CD14-positive monocyte (primary cell): ENCODE measurements around the gene TMEM203. TPM values are rescaled to one million over a fixed set of nuclear protein-coding genes. Genes with fewer than 3 reads are reported as not detected.

Experiments
- DNase-seq, 3 donors: peaks; one replicate each; pipeline ENCODE4 v3.0.0-alpha.2; 2011 to 2022
- H2AFZ ChIP-seq: 2 replicates; pipeline ENCODE4 v1.6.0; 2012; ENCODE audit warnings: mild to moderate bottlenecking, low read depth, low read length, inconsistent platforms; ENCODE audit not compliant: insufficient read depth, poor library complexity, severe bottlenecking
- H3K27ac ChIP-seq, 2 donors: 1 replicate in 1 of 2; 2 replicates in 1 of 2; pipeline ENCODE4 v1.5.1; 2012 to 2013; ENCODE audit warnings: low read length in 2 of 2, control low read depth in 1 of 2, inconsistent platforms in 1 of 2, low read depth in 1 of 2, mild to moderate bottlenecking in 1 of 2
- H3K27me3 ChIP-seq, 2 donors: one replicate each; pipeline versions ENCODE4 v1.6.0 to v1.6.1; 2011 to 2013; ENCODE audit warnings: low read length in 2 of 2; ENCODE audit not compliant: control insufficient read depth in 2 of 2, insufficient read depth in 2 of 2
- H3K36me3 ChIP-seq, 2 donors: replicated peaks in 1 of 2; 1 replicate in 1 of 2; 2 replicates in 1 of 2; pipeline versions ENCODE4 v1.5.1 to v1.6.1; 2012 to 2013; ENCODE audit warnings: low read length in 2 of 2, control low read depth in 1 of 2, inconsistent platforms in 1 of 2, mild to moderate bottlenecking in 1 of 2; ENCODE audit not compliant: insufficient read depth in 2 of 2, control insufficient read depth in 1 of 2
- H3K4me1 ChIP-seq, 2 donors: 1 replicate in 1 of 2; 2 replicates in 1 of 2; pipeline versions ENCODE4 v1.5.1 to v1.6.1; 2012 to 2013; ENCODE audit warnings: low read length in 2 of 2, control low read depth in 1 of 2, inconsistent platforms in 1 of 2, mild to moderate bottlenecking in 1 of 2, moderate library complexity in 1 of 2; ENCODE audit not compliant: insufficient read depth in 2 of 2, control insufficient read depth in 1 of 2
- H3K4me2 ChIP-seq: replicated peaks from 2 replicates; pipeline ENCODE3; 2012; ENCODE audit warnings: low read length, moderate library complexity, mild to moderate bottlenecking; ENCODE audit not compliant: poor library complexity, severe bottlenecking; ENCODE audit errors: extremely low read depth
- H3K4me3 ChIP-seq, 3 experiments: fragments of 200-600 bp in 1 of 3; sonication (generic) in 1 of 3; replicated peaks in 1 of 3; 1 replicate in 2 of 3; 2 replicates in 1 of 3; pipeline ENCODE4 v1.5.1; 2011 to 2013; ENCODE audit warnings: low read length in 3 of 3, mild to moderate bottlenecking in 3 of 3, control low read depth in 2 of 3, low read depth in 2 of 3, inconsistent platforms in 1 of 3, moderate library complexity in 1 of 3
- H3K79me2 ChIP-seq: 2 replicates; pipeline ENCODE4 v1.6.0; 2012; ENCODE audit warnings: mild to moderate bottlenecking, control low read depth, inconsistent platforms, low read length, moderate library complexity; ENCODE audit not compliant: insufficient read depth
- H3K9ac ChIP-seq: 2 replicates; pipeline ENCODE4 v1.6.0; 2017; ENCODE audit warnings: low read length, mild to moderate bottlenecking; ENCODE audit not compliant: insufficient read depth, poor library complexity, severe bottlenecking
- H3K9me3 ChIP-seq, 2 donors: replicated peaks in 1 of 2; 1 replicate in 1 of 2; 2 replicates in 1 of 2; pipeline versions ENCODE4 v1.5.1 to v1.6.1; 2012 to 2013; ENCODE audit warnings: low read length in 2 of 2, control low read depth in 1 of 2; ENCODE audit not compliant: control insufficient read depth in 1 of 2, insufficient read depth in 1 of 2
- H4K20me1 ChIP-seq: 2 replicates; pipeline ENCODE4 v1.6.0; 2012; ENCODE audit warnings: mild to moderate bottlenecking, low read length, control low read depth, moderate library complexity; ENCODE audit not compliant: insufficient read depth
- H3K27ac Mint-ChIP-seq, 7 donors: one replicate each; pipeline ENCODE4 v1.8.0; 2020; ENCODE audit warnings: mild to moderate bottlenecking in 7 of 7, mixed read lengths in 7 of 7, moderate library complexity in 6 of 7, inconsistent platforms in 2 of 7
- H3K27me3 Mint-ChIP-seq, 3 donors: one replicate each; pipeline ENCODE4 v1.8.0; 2021 to 2022; ENCODE audit warnings: low read depth in 3 of 3, mild to moderate bottlenecking in 3 of 3, mixed read lengths in 3 of 3, moderate library complexity in 3 of 3, inconsistent platforms in 1 of 3
- H3K36me3 Mint-ChIP-seq, 2 donors: one replicate each; pipeline ENCODE4 v1.8.0; 2020; ENCODE audit warnings: mixed read lengths in 2 of 2, inconsistent platforms in 1 of 2, mild to moderate bottlenecking in 1 of 2
- H3K4me1 Mint-ChIP-seq: one replicate; pipeline ENCODE4 v1.8.0; 2020; ENCODE audit warnings: mild to moderate bottlenecking, mixed read lengths
- H3K4me3 Mint-ChIP-seq, 2 donors: one replicate each; pipeline ENCODE4 v1.8.0; 2020; ENCODE audit warnings: mild to moderate bottlenecking in 2 of 2, mixed read lengths in 2 of 2, moderate library complexity in 1 of 2
- H3K9me3 Mint-ChIP-seq, 7 donors: one replicate each; pipeline ENCODE4 v1.8.0; 2020 to 2022; ENCODE audit warnings: mixed read lengths in 7 of 7, mild to moderate bottlenecking in 6 of 7, moderate library complexity in 6 of 7, inconsistent platforms in 2 of 7
- WGBS: methylation state at CpG from one replicate; pipeline ENCODE4 v1.1.5; 2013; ENCODE audit warnings: missing lambda C conversion rate; ENCODE audit not compliant: insufficient coverage; 5-methylcytosine and 5-hydroxymethylcytosine counted together
- intact Hi-C, 2 donors: fragments of 100-400 bp; cut with micrococcal nuclease; formaldehyde crosslinking; loops; one replicate each; pipeline versions ENCODE4 v1.15.0 to v1.15.1; 2023
- polyA plus RNA-seq, 3 donors: library from polyadenylated mRNA; depleted of rRNA in 1 of 3; unstranded in 2 of 3; stranded (reverse) in 1 of 3; fragments of 300-500 nt in 2 of 3; fragments of >200 nt in 1 of 3; fragmentation: Illumina TruSeq in 2 of 3; gene quantifications; 1 replicate in 2 of 3; 2 replicates in 1 of 3; pipeline ENCODE4 v1.2.3, GENCODE V29; 2012 to 2021
- TF ChIP-seq, protein P1 (sequence below): fragments of 200-600 bp; IDR thresholded peaks from one replicate; pipeline ENCODE4 v1.8.0; 2022; ENCODE audit warnings: antibody characterized with exemption, mild to moderate bottlenecking

TMEM203 gene
- polyA plus RNA-seq, 3 donors, result 13.1 to 88.1 (median 76.1) TPM

DNA sequence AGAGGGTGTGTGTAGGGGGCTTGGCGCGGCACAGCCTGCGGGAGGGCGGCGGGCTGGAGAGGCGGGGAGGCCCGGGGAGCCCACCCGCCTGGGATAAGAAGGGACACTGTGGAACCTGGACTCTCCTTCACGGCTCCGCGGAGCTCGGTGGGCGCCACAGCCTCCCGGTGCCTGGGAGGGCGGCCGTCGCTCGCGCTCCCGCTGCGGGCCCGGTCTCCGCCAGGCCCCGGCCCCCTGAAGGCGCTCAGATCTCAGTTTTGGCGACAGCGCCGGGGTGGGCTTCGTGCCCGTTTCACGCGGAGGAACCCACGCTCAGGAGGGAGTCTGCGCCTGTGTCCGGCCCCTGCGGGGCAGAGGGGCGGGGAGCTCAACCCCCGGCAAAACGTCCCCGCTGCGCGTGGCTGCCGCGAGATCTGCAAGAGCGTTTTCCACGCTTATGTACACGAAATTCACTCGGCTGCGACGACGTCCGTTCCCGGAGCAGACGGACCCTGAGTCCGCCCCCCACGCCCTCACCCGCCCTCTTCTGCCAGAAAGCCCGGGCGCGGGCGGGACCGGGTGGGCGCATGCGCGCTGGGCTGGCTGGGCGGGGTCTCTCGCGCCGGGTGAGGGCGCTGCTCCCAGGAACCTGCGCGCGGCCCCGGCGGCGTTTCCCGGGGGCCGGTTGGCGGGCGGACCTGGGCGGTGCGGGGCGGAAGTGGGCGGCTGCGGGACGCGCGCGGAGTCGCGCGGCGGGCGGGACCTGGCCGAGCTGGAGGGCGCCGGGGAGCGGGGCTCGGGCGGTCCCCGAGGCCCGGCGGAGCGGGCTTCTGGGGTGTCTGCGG is 49.4 kb upstream of the TMEM203 start, which contains the start of gene NELFB:
Gene NELFB (plus strand): TSS at position 704 of the 824 bp plus-strand sequence.
- no peaks in the 10 kb centered on the region for H3K9me3 ChIP-seq
- Mint-ChIP-seq H3K4me1 (peaks cover 18% of the 10 kb centered on the region), H3K9me3 (no peaks in the 10 kb centered on the region), H3K27me3 (peaks cover 0 to 6% (median 6%) of the 10 kb centered on the region in 3 donors), H3K27ac (peak within 1 kb of the TSS; percentile 46 to 91 (median 73)), H3K36me3 (peaks cover 15 to 34% of the 10 kb centered on the region in 2 donors), H3K4me3 (peak within 1 kb of the TSS; percentile 88 to 95)
- peaks cover 19% of the 10 kb centered on the region for H3K79me2 ChIP-seq
- H3K36me3 ChIP-seq, result peaks cover 12 to 21% of the 10 kb centered on the region in 2 donors
- peak within 1 kb of the TSS; percentile 98 for H3K4me2 ChIP-seq
- peaks cover 19 to 27% of the 10 kb centered on the region in 2 donors for H3K4me1 ChIP-seq
- peak within 1 kb of the TSS in 1 of 2 donors; percentile 75 for H3K27ac ChIP-seq
- peak within 1 kb of the TSS; percentile 76 for H3K9ac ChIP-seq
- H3K27me3 ChIP-seq, result no peaks in the 10 kb centered on the region
- TF ChIP-seq, protein P1, sequence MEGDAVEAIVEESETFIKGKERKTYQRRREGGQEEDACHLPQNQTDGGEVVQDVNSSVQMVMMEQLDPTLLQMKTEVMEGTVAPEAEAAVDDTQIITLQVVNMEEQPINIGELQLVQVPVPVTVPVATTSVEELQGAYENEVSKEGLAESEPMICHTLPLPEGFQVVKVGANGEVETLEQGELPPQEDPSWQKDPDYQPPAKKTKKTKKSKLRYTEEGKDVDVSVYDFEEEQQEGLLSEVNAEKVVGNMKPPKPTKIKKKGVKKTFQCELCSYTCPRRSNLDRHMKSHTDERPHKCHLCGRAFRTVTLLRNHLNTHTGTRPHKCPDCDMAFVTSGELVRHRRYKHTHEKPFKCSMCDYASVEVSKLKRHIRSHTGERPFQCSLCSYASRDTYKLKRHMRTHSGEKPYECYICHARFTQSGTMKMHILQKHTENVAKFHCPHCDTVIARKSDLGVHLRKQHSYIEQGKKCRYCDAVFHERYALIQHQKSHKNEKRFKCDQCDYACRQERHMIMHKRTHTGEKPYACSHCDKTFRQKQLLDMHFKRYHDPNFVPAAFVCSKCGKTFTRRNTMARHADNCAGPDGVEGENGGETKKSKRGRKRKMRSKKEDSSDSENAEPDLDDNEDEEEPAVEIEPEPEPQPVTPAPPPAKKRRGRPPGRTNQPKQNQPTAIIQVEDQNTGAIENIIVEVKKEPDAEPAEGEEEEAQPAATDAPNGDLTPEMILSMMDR, result no peak
- intact Hi-C loops, result loop anchor here (1.0 to 2.0 kb wide), 2 partner anchors 14 kb away; partner anchors contain the start of gene TUBB4B (in 2 of the 2)
- peak; percentile 81 to 87 (median 87) for DNase-seq
- 3% methylated on average over 103 of the region's 105 CpGs for WGBS
- H3K4me3 ChIP-seq, result peak within 1 kb of the TSS; percentile 65 to 94 (median 82)
- H2AFZ ChIP-seq, result peak within 1 kb of the TSS; percentile 97
- peaks cover 25% of the 10 kb centered on the region for H4K20me1 ChIP-seq

- H3K27ac ChIP-seq, result no peak overlapping the region
- peak overlapping the region; percentile 98 for H3K4me2 ChIP-seq
- peaks cover 5 to 7% (median 6%) of the 10 kb centered on the region in 3 donors for H3K27me3 Mint-ChIP-seq
- H3K9me3 Mint-ChIP-seq, result no peaks in the 10 kb centered on the region
- peaks cover 10 to 30% of the 10 kb centered on the region in 2 donors for H3K36me3 Mint-ChIP-seq
- no peaks in the 10 kb centered on the region for H3K27me3 ChIP-seq
- peak overlapping the region; percentile 65 to 94 (median 82) for H3K4me3 ChIP-seq
- peaks cover 22% of the 10 kb centered on the region for H4K20me1 ChIP-seq
- H3K27ac Mint-ChIP-seq, result peak overlapping the region in 3 of 7 donors; percentile 58 to 76 (median 70)
- peaks cover 12 to 17% of the 10 kb centered on the region in 2 donors for H3K36me3 ChIP-seq
- no peak for DNase-seq
- peak overlapping the region; percentile 97 for H2AFZ ChIP-seq
- H3K9me3 ChIP-seq, result no peaks in the 10 kb centered on the region
- H3K79me2 ChIP-seq, result peaks cover 19% of the 10 kb centered on the region
- peaks cover 18% of the 10 kb centered on the region for H3K4me1 Mint-ChIP-seq
- 91% methylated on average over 21 of the region's 21 CpGs for WGBS
- intact Hi-C loops, result loop anchor here in 1 of 2 donors (2.0 kb wide), 1 partner anchor 13 kb away; the partner anchor contains the start of gene TUBB4B
- TF ChIP-seq, protein P1, result no peak
- peak overlapping the region; percentile 76 for H3K9ac ChIP-seq
- peaks cover 19 to 27% of the 10 kb centered on the region in 2 donors for H3K4me1 ChIP-seq
- H3K4me3 Mint-ChIP-seq, result peak overlapping the region; percentile 88 to 95
These were observed 48.5 kb upstream of the TMEM203 start for GRCh38 chr9:137253717-137254623.
